Measurements from ENCODE around the gene ELFN1.

ELFN1 gene

GRCh38 chr7:1665549-1666316, 4.3 kb upstream of the ELFN1 start:
- Mint-ChIP-seq H3K4me3 (no peak overlapping the region), H3K27ac (no peak overlapping the region), H3K9me3 (ENCODE audit: low read depth) (no peaks in the 10 kb centered on the region), H3K36me3 (no peaks in the 10 kb centered on the region), H3K4me1 (ENCODE audit: low read depth) (peaks cover 8% of the 10 kb centered on the region), H3K27me3 (peaks cover 14% of the 10 kb centered on the region)

DNA sequence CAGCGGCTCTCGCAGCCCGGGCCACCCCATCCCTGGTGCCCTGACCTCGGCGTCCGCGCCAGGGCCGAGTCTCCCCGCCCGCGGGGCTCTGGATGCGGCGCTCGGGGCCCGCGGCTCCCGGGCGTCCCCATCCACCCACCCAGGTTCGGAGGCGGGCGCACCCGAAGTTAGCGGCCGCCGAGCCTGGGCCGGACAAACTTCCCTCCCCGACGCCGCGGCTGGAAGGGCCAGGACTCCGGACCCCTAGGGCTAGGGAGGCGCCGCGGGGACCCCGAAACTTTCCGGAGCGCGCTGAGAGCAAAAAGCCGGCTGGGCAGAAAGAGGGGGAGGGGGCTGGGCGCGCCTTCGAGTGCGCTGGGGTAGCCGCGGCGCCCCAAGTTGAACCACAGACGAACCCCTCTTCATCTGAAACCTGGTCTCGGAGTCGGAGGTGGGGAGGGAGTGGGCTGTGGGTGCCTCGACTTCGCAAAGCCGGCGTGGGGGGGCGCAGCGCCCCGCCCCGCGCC, 3.7 kb upstream of the ELFN1 start:
- Mint-ChIP-seq H3K9me3 (ENCODE audit: low read depth) (no peaks in the 10 kb centered on the region), H3K27me3 (peaks cover 16% of the 10 kb centered on the region), H3K36me3 (no peaks in the 10 kb centered on the region), H3K27ac (no peak overlapping the region), H3K4me3 (no peak overlapping the region), H3K4me1 (ENCODE audit: low read depth) (peaks cover 8% of the 10 kb centered on the region)

- Mint-ChIP-seq H3K27me3 (peaks cover 16% of the 10 kb centered on the region), H3K4me3 (peak overlapping the region; percentile 67), H3K9me3 (ENCODE audit: low read depth) (no peaks in the 10 kb centered on the region), H3K4me1 (ENCODE audit: low read depth) (peaks cover 8% of the 10 kb centered on the region), H3K36me3 (no peaks in the 10 kb centered on the region), H3K27ac (no peak overlapping the region)
Observed at GRCh38 chr7:1666823-1667565, 3.1 kb upstream of the ELFN1 start.

GRCh38 chr7:1667566-1668395, 2.3 kb upstream of the ELFN1 start:
- H3K9me3 Mint-ChIP-seq (ENCODE audit: low read depth), result no peaks in the 10 kb centered on the region
- H3K4me3 Mint-ChIP-seq, result peak overlapping the region; percentile 77
- peaks cover 8% of the 10 kb centered on the region for H3K4me1 Mint-ChIP-seq (ENCODE audit: low read depth)
- no peak overlapping the region for H3K27ac Mint-ChIP-seq
- H3K27me3 Mint-ChIP-seq, result peaks cover 14% of the 10 kb centered on the region
- no peaks in the 10 kb centered on the region for H3K36me3 Mint-ChIP-seq

- Mint-ChIP-seq H3K9me3 (ENCODE audit: low read depth) (no peaks in the 10 kb centered on the region), H3K27ac (no peak overlapping the region), H3K36me3 (no peaks in the 10 kb centered on the region), H3K4me1 (ENCODE audit: low read depth) (peaks cover 7% of the 10 kb centered on the region), H3K27me3 (peaks cover 10% of the 10 kb centered on the region), H3K4me3 (peak overlapping the region; percentile 77)
Observed at GRCh38 chr7:1668396-1669063, 1.5 kb upstream of the ELFN1 start.

GRCh38 chr7:1669064-1669951, 769 bp upstream of the ELFN1 start:
- Mint-ChIP-seq H3K27me3 (peaks cover 10% of the 10 kb centered on the region), H3K4me3 (peak overlapping the region; percentile 77), H3K36me3 (no peaks in the 10 kb centered on the region), H3K27ac (no peak overlapping the region), H3K4me1 (ENCODE audit: low read depth) (peaks cover 7% of the 10 kb centered on the region), H3K9me3 (ENCODE audit: low read depth) (no peaks in the 10 kb centered on the region)

DNA sequence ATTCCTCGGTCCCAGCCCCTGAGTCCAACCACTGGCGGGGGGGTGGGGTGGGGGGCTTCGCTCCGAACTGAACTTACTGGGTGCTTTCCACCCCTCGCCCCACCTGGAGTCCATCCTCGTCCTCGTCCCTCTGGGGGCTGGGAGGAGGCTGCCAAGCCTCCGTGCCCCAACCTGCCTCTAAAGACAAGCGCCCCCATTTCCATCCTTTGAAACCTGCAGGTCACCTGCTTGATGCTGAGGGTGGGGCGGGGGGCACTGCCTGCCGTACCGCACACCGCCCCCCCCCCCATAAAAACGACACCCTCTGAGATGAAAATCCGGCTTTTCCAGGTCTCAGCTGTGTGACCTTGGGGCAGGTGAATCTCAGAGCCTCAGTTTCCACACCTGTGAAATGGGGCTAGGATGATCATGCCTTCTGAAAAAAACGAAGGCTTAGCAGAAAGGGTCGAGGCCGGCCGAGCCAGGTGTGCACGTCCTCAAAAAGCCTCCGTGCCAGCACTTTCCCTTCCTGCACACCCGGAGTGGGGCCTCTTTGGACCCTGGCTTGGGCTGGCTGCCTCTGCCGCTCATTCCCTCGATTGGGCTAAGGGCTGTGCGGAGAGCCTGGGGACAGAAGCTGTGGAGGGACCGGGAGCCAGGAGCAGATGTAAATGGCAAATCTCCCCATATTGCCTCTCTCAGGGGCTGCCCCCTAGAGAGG, 967 bp downstream of the ELFN1 start:
- Mint-ChIP-seq H3K27ac (no peak overlapping the region), H3K4me1 (ENCODE audit: low read depth) (peaks cover 7% of the 10 kb centered on the region), H3K36me3 (no peaks in the 10 kb centered on the region), H3K9me3 (ENCODE audit: low read depth) (no peaks in the 10 kb centered on the region), H3K27me3 (peaks cover 10% of the 10 kb centered on the region), H3K4me3 (no peak overlapping the region)

DNA sequence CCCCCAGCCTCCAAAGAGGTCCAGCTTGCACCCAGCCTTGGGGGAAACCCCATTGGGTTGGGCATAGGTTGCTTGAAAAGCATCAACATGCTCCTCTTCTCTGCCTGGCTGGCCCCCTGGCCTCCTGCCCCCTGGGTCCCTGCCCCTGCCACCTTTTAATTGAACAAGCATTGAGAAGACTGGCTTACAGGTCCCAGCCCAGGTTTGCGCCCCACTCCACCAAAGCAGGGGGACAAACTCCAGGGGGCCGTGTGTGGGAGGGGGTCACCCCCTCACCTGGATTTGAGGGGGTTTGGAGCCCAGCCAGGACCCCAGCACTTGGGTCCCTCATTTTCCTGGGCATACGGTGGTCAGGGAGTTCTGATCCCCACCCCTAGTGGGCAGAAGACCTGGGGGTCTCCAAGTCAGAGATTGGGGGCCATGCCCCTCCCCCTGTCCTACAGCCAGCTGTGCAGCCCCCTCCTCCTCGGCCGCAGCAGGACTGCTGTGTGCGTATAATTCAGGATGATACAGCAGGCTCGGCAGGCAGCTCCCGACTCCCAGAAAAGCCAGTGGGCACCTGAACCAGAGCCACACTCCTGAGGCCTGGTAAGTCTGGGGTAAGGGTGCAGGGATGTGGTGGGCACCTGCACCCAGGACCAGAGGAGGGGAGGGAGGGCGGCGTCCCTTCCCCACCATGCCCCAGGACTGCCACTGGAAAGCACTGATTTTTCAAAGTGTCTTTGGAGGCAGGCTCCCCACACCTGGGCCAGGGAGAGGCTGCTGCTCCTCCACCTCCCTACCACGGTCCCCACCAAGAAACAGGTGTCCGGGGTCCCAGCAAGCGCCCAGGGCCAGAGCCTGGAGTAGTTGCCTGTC, 1.7 kb downstream of the ELFN1 start:
- peaks cover 10% of the 10 kb centered on the region for H3K27me3 Mint-ChIP-seq
- no peak overlapping the region for H3K4me3 Mint-ChIP-seq
- no peak overlapping the region for H3K27ac Mint-ChIP-seq
- no peaks in the 10 kb centered on the region for H3K9me3 Mint-ChIP-seq (ENCODE audit: low read depth)
- H3K36me3 Mint-ChIP-seq, result no peaks in the 10 kb centered on the region
- H3K4me1 Mint-ChIP-seq (ENCODE audit: low read depth), result peaks cover 7% of the 10 kb centered on the region

- Mint-ChIP-seq H3K4me1 (ENCODE audit: low read depth) (peaks cover 5% of the 10 kb centered on the region), H3K9me3 (ENCODE audit: low read depth) (no peaks in the 10 kb centered on the region)
Observed at GRCh38 chr7:1672851-1673486, 2.9 kb downstream of the ELFN1 start.

GRCh38 chr7:1673581-1674118, 3.6 kb downstream of the ELFN1 start:
- no peak overlapping the region for H3K4me3 Mint-ChIP-seq
- no peaks in the 10 kb centered on the region for H3K36me3 Mint-ChIP-seq
- peaks cover 10% of the 10 kb centered on the region for H3K27me3 Mint-ChIP-seq
- no peak overlapping the region for H3K27ac Mint-ChIP-seq
- H3K4me1 Mint-ChIP-seq (ENCODE audit: low read depth), result peaks cover 3% of the 10 kb centered on the region
- no peaks in the 10 kb centered on the region for H3K9me3 Mint-ChIP-seq (ENCODE audit: low read depth)

More at GRCh38 chr7:1672851-1673486, 2.9 kb downstream of the ELFN1 start:
- H3K4me3 Mint-ChIP-seq, result no peak overlapping the region
- H3K36me3 Mint-ChIP-seq, result no peaks in the 10 kb centered on the region
- peaks cover 10% of the 10 kb centered on the region for H3K27me3 Mint-ChIP-seq
- no peak overlapping the region for H3K27ac Mint-ChIP-seq

DNA sequence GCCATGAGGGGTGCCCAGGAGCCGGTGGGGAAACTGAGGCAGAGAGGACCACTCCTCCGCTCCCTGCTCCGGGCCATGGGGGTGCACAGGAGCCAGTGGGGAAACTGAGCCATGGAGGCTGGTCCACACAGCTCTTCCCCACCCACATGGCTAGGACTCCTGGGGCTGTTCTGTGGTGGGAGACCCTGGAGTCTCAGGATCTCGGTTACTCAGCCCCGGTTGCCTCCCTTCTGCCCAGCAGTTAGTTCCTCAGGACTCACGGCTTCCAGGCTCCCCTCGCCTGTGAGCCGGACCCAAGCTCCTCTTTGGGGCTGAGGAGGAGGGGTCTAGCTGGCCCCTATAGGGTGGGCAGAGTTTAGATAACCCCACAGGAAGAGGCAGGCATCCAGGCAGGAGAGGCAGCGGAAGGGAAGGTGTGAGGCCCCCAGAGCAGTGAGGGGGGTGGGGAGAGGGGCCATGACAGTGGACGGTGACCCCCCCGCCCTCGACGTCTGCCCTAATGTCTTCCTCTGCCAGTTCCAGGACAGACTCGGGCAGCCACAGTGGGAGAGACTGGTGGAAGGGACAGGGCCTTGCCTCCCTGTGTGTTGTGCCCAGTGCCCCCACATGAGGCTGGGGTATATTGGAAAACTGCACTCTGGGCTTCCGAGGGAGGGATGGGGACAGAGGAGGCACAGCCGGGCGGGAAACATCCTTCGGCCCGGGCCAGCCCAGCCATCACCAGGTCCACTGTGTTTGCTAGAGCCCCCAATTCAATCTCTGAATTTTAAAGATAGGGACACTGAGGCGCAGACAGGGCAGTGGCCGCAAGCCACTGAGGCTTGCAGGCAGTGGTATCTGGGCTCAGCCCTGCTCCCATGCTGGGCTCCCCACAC, 4.3 kb downstream of the ELFN1 start:
- Mint-ChIP-seq H3K9me3 (ENCODE audit: low read depth) (no peaks in the 10 kb centered on the region), H3K36me3 (no peaks in the 10 kb centered on the region), H3K27me3 (peaks cover 8% of the 10 kb centered on the region), H3K4me1 (ENCODE audit: low read depth) (no peaks in the 10 kb centered on the region), H3K27ac (no peak overlapping the region), H3K4me3 (no peak overlapping the region)

Data from activated naive CD8-positive, alpha-beta T cell (primary cell).